GM12878 (cell line): ENCODE results near the gene TMUB2. TPM values are rescaled to one million over a fixed set of nuclear protein-coding genes. Genes with fewer than 3 reads are reported as not detected.

Experiments
- ASH2L ChIP-seq: fragments of 300-600, 200-600 bp; sonication (generic); IDR thresholded peaks from 2 replicates; pipeline ENCODE4 v1.6.1; 2017; ENCODE audit warnings: low read depth, mild to moderate bottlenecking, borderline replicate concordance
- BRCA1 ChIP-seq: IDR thresholded peaks from 2 replicates; pipeline ENCODE4 v1.6.1; 2011; ENCODE audit warnings: low read depth, low read length, improper control_type of control experiment
- DPF2 ChIP-seq: fragments of 450-650 bp; IDR thresholded peaks from 2 replicates; pipeline ENCODE4 v1.6.1; 2017; ENCODE audit warnings: mild to moderate bottlenecking
- ETV6 ChIP-seq, 2 experiments: fragments of 450-650 bp in 1 of 2; IDR thresholded peaks in 1 of 2; conservative IDR thresholded peaks in 1 of 2; 2 replicates each; pipeline ENCODE4 v1.6.1; 2014; ENCODE audit warnings: antibody characterized with exemption in 1 of 2, borderline replicate concordance in 1 of 2, low read depth in 1 of 2, mild to moderate bottlenecking in 1 of 2, moderate library complexity in 1 of 2
- HDAC6 ChIP-seq: fragments of 200-600 bp; sonication (generic); IDR thresholded peaks from one replicate; pipeline ENCODE4 v1.8.0; 2017; ENCODE audit warnings: antibody characterized with exemption; ENCODE audit not compliant: unreplicated experiment
- HDGF ChIP-seq: fragments of 450-650 bp; IDR thresholded peaks from 2 replicates; pipeline ENCODE4 v1.6.1; 2016; ENCODE audit warnings: antibody characterized with exemption
- IRF4 ChIP-seq: IDR thresholded peaks from 2 replicates; pipeline ENCODE4 v1.6.1; 2011; ENCODE audit warnings: low read depth, low read length
- LARP7 ChIP-seq: fragments of 450-650 bp; IDR thresholded peaks from 2 replicates; pipeline ENCODE4 v1.6.1; 2017; ENCODE audit warnings: mild to moderate bottlenecking
- MTA2 ChIP-seq: fragments of 450-650 bp; IDR thresholded peaks from 2 replicates; pipeline ENCODE4 v1.6.1; 2016; ENCODE audit warnings: low read depth, mild to moderate bottlenecking, moderate library complexity
- NBN ChIP-seq: fragments of 450-650 bp; IDR thresholded peaks from 2 replicates; pipeline ENCODE4 v1.6.1; 2016
- PML ChIP-seq: IDR thresholded peaks from 2 replicates; pipeline ENCODE4 v1.6.1; 2012; ENCODE audit warnings: low read length, inconsistent platforms
- POLR2A ChIP-seq: IDR thresholded peaks from 2 replicates; pipeline ENCODE4 v1.6.1; 2011; ENCODE audit warnings: low read depth, mild to moderate bottlenecking, low read length
- STAT1 ChIP-seq: fragments of 450-650 bp; conservative IDR thresholded peaks from 2 replicates; pipeline ENCODE4 v1.6.1; 2014; ENCODE audit warnings: antibody characterized with exemption, mild to moderate bottlenecking
- YY1 ChIP-seq: IDR thresholded peaks from 2 replicates; pipeline ENCODE4 v1.6.1; 2011; ENCODE audit warnings: low read depth, mild to moderate bottlenecking, low read length
- polyA plus RNA-seq, 11 experiments: library from polyadenylated mRNA; depleted of rRNA in 4 of 11; unstranded in 6 of 11; stranded (reverse) in 5 of 11; fragments of >200 nt; fragmentation: Nextera tagmentation in 4 of 11; fragmentation: Illumina TruSeq in 1 of 11; extraction: Ambion mirVana in 4 of 11; extraction: Trizol in 1 of 11; gene quantifications; 1 replicate in 1 of 11; 2 replicates in 10 of 11; pipeline versions ENCODE4 v1.2.1 to v1.2.3, GENCODE V29; 2011 to 2016; ENCODE audit warnings: inconsistent platforms in 2 of 11, missing spikeins in 2 of 11, low read depth in 1 of 11
- total RNA-seq, 4 experiments: library from RNA; depleted of rRNA in 3 of 4; stranded (reverse); fragments of >200 nt in 3 of 4; fragmentation: Illumina TruSeq in 1 of 4; extraction: Trizol in 1 of 4; gene quantifications; 2 replicates each; pipeline versions ENCODE4 v1.2.1 to v1.2.3, GENCODE V29; 2013 to 2021
- TF ChIP-seq, protein P1 (sequence below): fragments of 450-650 bp; IDR thresholded peaks from 2 replicates; pipeline ENCODE4 v1.6.1; 2016; ENCODE audit warnings: mild to moderate bottlenecking
- TF ChIP-seq, protein P2 (sequence below): fragments of 450-650 bp; formaldehyde crosslinking; IDR thresholded peaks from 2 replicates; pipeline ENCODE4 v1.5.0; 2022; ENCODE audit warnings: mild to moderate bottlenecking, missing genetic modification characterization
- TF ChIP-seq, protein P3 (sequence below): fragments of 450-650 bp; IDR thresholded peaks from 2 replicates; pipeline ENCODE4 v1.6.1; 2018; ENCODE audit warnings: borderline replicate concordance, mild to moderate bottlenecking; ENCODE audit not compliant: partially characterized antibody
- TF ChIP-seq, protein P4 (sequence below): fragments of 450-650 bp; IDR thresholded peaks from 2 replicates; pipeline ENCODE4 v1.6.1; 2017; ENCODE audit warnings: low read depth, mild to moderate bottlenecking, moderate library complexity

Gene TMUB2
- total and polyA plus RNA-seq, 10 of the 15 experiments (the other 5 are each of a cell fraction or from before 2014, with no cell fraction given): 4.3 to 34.0 (median 20.0) TPM

DNA sequence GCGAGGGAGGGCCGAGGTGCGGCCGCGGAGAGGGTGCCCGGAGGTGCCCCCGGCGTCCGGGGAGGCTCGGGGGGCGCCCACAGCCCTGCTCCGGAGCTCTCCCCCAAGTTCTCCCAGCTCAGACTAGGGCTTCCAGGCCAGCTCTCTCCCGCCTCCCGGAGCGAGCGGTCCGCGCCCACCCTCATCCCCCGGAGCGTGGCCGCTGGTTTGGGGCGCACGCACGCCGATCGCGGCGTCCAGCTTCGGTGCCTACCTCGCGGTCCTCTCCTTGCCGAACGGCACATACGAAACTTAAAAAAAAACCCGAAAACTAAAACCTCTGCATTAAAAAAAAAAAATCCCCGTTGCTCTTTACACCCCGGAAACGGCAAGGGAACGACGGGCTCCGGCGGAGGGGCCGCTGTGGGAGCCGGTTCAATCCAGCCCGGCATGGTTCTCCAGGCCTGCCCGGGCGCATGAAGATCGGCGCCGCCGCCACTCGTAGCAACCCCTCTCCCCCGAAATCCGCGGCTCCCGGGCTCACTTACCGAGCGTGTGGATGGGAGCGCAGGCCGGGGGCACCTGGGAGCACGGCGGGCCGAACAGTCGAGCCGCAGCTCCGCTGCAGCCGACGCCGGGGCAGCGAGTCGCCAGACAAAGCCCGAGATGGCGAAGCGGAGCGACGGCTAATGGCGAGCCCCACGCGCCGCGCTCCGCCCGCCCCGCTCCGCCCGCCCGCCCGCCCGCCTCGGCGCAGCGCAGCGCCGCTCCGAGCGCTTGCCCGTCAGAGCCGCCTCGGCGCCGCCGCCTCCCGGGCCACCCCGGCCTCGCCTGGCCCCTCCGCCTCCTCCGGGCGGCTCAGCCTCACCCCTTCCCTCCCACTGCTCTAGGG, 33.7 kb downstream of the TMUB2 start (continued):
- TF ChIP-seq, protein P1, sequence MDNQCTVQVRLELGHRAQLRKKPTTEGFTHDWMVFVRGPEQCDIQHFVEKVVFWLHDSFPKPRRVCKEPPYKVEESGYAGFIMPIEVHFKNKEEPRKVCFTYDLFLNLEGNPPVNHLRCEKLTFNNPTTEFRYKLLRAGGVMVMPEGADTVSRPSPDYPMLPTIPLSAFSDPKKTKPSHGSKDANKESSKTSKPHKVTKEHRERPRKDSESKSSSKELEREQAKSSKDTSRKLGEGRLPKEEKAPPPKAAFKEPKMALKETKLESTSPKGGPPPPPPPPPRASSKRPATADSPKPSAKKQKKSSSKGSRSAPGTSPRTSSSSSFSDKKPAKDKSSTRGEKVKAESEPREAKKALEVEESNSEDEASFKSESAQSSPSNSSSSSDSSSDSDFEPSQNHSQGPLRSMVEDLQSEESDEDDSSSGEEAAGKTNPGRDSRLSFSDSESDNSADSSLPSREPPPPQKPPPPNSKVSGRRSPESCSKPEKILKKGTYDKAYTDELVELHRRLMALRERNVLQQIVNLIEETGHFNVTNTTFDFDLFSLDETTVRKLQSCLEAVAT: peak; percentile 79
- TF ChIP-seq YY1: 0 out of 2 replicates have a peak, but pooled peaks have one; percentile 30
- peak; percentile 76 for TF ChIP-seq POLR2A
- no peak for TF ChIP-seq ASH2L
- peak; percentile 72 for TF ChIP-seq HDAC6
- peak; percentile 9; the same call in 1 of the 2 replicates for TF ChIP-seq PML
- TF ChIP-seq, protein P2, sequence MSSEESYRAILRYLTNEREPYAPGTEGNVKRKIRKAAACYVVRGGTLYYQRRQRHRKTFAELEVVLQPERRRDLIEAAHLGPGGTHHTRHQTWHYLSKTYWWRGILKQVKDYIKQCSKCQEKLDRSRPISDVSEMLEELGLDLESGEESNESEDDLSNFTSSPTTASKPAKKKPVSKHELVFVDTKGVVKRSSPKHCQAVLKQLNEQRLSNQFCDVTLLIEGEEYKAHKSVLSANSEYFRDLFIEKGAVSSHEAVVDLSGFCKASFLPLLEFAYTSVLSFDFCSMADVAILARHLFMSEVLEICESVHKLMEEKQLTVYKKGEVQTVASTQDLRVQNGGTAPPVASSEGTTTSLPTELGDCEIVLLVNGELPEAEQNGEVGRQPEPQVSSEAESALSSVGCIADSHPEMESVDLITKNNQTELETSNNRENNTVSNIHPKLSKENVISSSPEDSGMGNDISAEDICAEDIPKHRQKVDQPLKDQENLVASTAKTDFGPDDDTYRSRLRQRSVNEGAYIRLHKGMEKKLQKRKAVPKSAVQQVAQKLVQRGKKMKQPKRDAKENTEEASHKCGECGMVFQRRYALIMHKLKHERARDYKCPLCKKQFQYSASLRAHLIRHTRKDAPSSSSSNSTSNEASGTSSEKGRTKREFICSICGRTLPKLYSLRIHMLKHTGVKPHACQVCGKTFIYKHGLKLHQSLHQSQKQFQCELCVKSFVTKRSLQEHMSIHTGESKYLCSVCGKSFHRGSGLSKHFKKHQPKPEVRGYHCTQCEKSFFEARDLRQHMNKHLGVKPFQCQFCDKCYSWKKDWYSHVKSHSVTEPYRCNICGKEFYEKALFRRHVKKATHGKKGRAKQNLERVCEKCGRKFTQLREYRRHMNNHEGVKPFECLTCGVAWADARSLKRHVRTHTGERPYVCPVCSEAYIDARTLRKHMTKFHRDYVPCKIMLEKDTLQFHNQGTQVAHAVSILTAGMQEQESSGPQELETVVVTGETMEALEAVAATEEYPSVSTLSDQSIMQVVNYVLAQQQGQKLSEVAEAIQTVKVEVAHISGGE (CRISPR knock-in tag): no peak
- no peak for TF ChIP-seq MTA2
- no peak for TF ChIP-seq STAT1
- TF ChIP-seq, protein P3, sequence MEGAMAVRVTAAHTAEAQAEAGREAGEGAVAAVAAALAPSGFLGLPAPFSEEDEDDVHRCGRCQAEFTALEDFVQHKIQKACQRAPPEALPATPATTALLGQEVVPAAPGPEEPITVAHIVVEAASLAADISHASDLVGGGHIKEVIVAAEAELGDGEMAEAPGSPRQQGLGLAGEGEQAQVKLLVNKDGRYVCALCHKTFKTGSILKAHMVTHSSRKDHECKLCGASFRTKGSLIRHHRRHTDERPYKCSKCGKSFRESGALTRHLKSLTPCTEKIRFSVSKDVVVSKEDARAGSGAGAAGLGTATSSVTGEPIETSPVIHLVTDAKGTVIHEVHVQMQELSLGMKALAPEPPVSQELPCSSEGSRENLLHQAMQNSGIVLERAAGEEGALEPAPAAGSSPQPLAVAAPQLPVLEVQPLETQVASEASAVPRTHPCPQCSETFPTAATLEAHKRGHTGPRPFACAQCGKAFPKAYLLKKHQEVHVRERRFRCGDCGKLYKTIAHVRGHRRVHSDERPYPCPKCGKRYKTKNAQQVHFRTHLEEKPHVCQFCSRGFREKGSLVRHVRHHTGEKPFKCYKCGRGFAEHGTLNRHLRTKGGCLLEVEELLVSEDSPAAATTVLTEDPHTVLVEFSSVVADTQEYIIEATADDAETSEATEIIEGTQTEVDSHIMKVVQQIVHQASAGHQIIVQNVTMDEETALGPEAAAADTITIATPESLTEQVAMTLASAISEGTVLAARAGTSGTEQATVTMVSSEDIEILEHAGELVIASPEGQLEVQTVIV: peak; percentile 19
- peak; percentile 29; the same call in 1 of the 2 replicates for TF ChIP-seq DPF2
- TF ChIP-seq, protein P4, sequence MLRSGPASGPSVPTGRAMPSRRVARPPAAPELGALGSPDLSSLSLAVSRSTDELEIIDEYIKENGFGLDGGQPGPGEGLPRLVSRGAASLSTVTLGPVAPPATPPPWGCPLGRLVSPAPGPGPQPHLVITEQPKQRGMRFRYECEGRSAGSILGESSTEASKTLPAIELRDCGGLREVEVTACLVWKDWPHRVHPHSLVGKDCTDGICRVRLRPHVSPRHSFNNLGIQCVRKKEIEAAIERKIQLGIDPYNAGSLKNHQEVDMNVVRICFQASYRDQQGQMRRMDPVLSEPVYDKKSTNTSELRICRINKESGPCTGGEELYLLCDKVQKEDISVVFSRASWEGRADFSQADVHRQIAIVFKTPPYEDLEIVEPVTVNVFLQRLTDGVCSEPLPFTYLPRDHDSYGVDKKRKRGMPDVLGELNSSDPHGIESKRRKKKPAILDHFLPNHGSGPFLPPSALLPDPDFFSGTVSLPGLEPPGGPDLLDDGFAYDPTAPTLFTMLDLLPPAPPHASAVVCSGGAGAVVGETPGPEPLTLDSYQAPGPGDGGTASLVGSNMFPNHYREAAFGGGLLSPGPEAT: 0 out of 2 replicates have a peak, but pooled peaks have one; percentile 40
- TF ChIP-seq IRF4: no peak
- TF ChIP-seq LARP7: peak; percentile 13; the same call in 1 of the 2 replicates
- TF ChIP-seq ETV6 (conservative IDR thresholded peaks at IDR 0.05 in 1 of 2, IDR thresholded peaks at IDR 0.05 in 1 of 2; ENCODE audit: borderline replicate concordance in 1 of 2, low read depth in 1 of 2): no peak
- TF ChIP-seq BRCA1: no peak
- peak; percentile 72; the same call in 1 of the 2 replicates for TF ChIP-seq HDGF
- TF ChIP-seq NBN: peak; percentile 39; the same call in 1 of the 2 replicates
- TF ChIP-seq, all 136 proteins: peak for 20
